Mesenchymal stem cell (in vitro differentiated cells and primary cell): ENCODE measurements around the gene SERPINA7.
"Not testable (repeated sequence)": the region's sequence is repeated elsewhere in the genome, so short reads cannot be mapped to it uniquely, and the experiment has no call there.

Experiments used
- DNase-seq: peaks from one replicate; pipeline ENCODE4 v3.0.0-alpha.2; 2013
- H2AFZ ChIP-seq: one replicate; pipeline ENCODE4 v1.6.1; 2013; ENCODE audit warnings: low read depth, mild to moderate bottlenecking, control low read depth, inconsistent platforms, low read length, moderate library complexity
- H2AK5ac ChIP-seq: 2 replicates; pipeline ENCODE4 v1.6.1; 2013; ENCODE audit warnings: low read length, moderate library complexity, mild to moderate bottlenecking, inconsistent platforms; ENCODE audit not compliant: severe bottlenecking
- H2BK120ac ChIP-seq: one replicate; pipeline ENCODE4 v1.6.1; 2013; ENCODE audit warnings: low read depth, mild to moderate bottlenecking, inconsistent platforms, low read length, moderate library complexity
- H2BK12ac ChIP-seq, 2 experiments: one replicate each; pipeline ENCODE4 v1.6.1; 2013; ENCODE audit warnings: inconsistent platforms in 2 of 2, low read length in 2 of 2, mild to moderate bottlenecking in 2 of 2, moderate library complexity in 2 of 2, control low read depth in 1 of 2
- H2BK15ac ChIP-seq: one replicate; pipeline ENCODE4 v1.6.1; 2013; ENCODE audit warnings: mild to moderate bottlenecking, low read depth, inconsistent platforms; ENCODE audit not compliant: poor library complexity, severe bottlenecking
- H2BK5ac ChIP-seq: 2 replicates; pipeline ENCODE4 v1.6.1; 2013; ENCODE audit warnings: low read depth, mild to moderate bottlenecking, low read length, control low read depth, inconsistent platforms; ENCODE audit not compliant: poor library complexity, severe bottlenecking
- H3K14ac ChIP-seq, 2 experiments: one replicate each; pipeline ENCODE4 v1.6.1; 2013; ENCODE audit warnings: inconsistent platforms in 2 of 2, low read length in 2 of 2, control low read depth in 1 of 2, mild to moderate bottlenecking in 1 of 2, moderate library complexity in 1 of 2
- H3K18ac ChIP-seq, 2 experiments: one replicate each; pipeline ENCODE4 v1.6.1; 2013; ENCODE audit warnings: inconsistent platforms in 2 of 2, low read length in 2 of 2, control low read depth in 1 of 2, low read depth in 1 of 2, mild to moderate bottlenecking in 1 of 2
- H3K23ac ChIP-seq, 2 experiments: one replicate each; pipeline ENCODE4 v1.6.1; 2013; ENCODE audit warnings: inconsistent platforms in 2 of 2, low read length in 2 of 2, mild to moderate bottlenecking in 2 of 2, moderate library complexity in 2 of 2, control low read depth in 1 of 2
- H3K27ac ChIP-seq: 2 replicates; pipeline ENCODE4 v1.5.1; 2013; ENCODE audit warnings: mild to moderate bottlenecking, moderate library complexity, low read length, control low read depth, inconsistent platforms; ENCODE audit not compliant: poor library complexity, severe bottlenecking
- H3K27me3 ChIP-seq, 2 experiments: 2 replicates each; pipeline versions ENCODE4 v1.6.1 to v1.7.0; 2013; ENCODE audit warnings: low read length in 2 of 2, mild to moderate bottlenecking in 2 of 2, moderate library complexity in 2 of 2, control low read depth in 1 of 2, inconsistent platforms in 1 of 2; ENCODE audit not compliant: control insufficient read depth in 1 of 2, insufficient read depth in 1 of 2
- H3K36me3 ChIP-seq, 2 experiments: 2 replicates each; pipeline versions ENCODE4 v1.6.1 to v1.7.0; 2013; ENCODE audit warnings: low read length in 2 of 2, control low read depth in 1 of 2, inconsistent platforms in 1 of 2, low read depth in 1 of 2, mild to moderate bottlenecking in 1 of 2; ENCODE audit not compliant: insufficient read depth in 2 of 2, control insufficient read depth in 1 of 2
- H3K4ac ChIP-seq, 2 experiments: one replicate each; pipeline ENCODE4 v1.6.1; 2013; ENCODE audit warnings: inconsistent platforms in 2 of 2, low read length in 2 of 2, mild to moderate bottlenecking in 2 of 2, moderate library complexity in 2 of 2, control low read depth in 1 of 2, low read depth in 1 of 2
- H3K4me1 ChIP-seq: 2 replicates; pipeline ENCODE4 v1.6.1; 2013; ENCODE audit warnings: low read depth, low read length, control low read depth; ENCODE audit not compliant: control insufficient read depth, insufficient read depth
- H3K4me2 ChIP-seq: 2 replicates; pipeline ENCODE4 v1.6.1; 2013; ENCODE audit warnings: low read length, mild to moderate bottlenecking, inconsistent platforms; ENCODE audit not compliant: poor library complexity, severe bottlenecking
- H3K4me3 ChIP-seq, 2 experiments: 2 replicates each; pipeline versions ENCODE4 v1.5.1 to v1.7.0; 2013; ENCODE audit warnings: low read length in 2 of 2, mild to moderate bottlenecking in 2 of 2, control low read depth in 1 of 2, low read depth in 1 of 2; ENCODE audit not compliant: insufficient read depth in 1 of 2
- H3K79me1 ChIP-seq: replicated peaks from 2 replicates; pipeline ENCODE4 v1.6.1; 2013; ENCODE audit warnings: mild to moderate bottlenecking, control low read depth, low read length, inconsistent platforms; ENCODE audit not compliant: poor library complexity, severe bottlenecking
- H3K9ac ChIP-seq: 2 replicates; pipeline ENCODE4 v1.7.0; 2013; ENCODE audit warnings: mild to moderate bottlenecking, low read length, moderate library complexity
- H3K9me3 ChIP-seq: 2 replicates; pipeline ENCODE4 v1.7.0; 2013; ENCODE audit warnings: mild to moderate bottlenecking, low read length; ENCODE audit not compliant: control insufficient read depth
- H4K8ac ChIP-seq: one replicate; pipeline ENCODE4 v1.6.1; 2013; ENCODE audit warnings: inconsistent platforms, mild to moderate bottlenecking, low read length, moderate library complexity
- H4K91ac ChIP-seq: one replicate; pipeline ENCODE4 v1.6.1; 2013; ENCODE audit warnings: mild to moderate bottlenecking, low read length, inconsistent platforms
- WGBS: methylation state at CpG from one replicate; pipeline ENCODE4 v1.1.7; 2013; ENCODE audit warnings: mixed read lengths; 5-methylcytosine and 5-hydroxymethylcytosine counted together

Gene SERPINA7

DNA sequence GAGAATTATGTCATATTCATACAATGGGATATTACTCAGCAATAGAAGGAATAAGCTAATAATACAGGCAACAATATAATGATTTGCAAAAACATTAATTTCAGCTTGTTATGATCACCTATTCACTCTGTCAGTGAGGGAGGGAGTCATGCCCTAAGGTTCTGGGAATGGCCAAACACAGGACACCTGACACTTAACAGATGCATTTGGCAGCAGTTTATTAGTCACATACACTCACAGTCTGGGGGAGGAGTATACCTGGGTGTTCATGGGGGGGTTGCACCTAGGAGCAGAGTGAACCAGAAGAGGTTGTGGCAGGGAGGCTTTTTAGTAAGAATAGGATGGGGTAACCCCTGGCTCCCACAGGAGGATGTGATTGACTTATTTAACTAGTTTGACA lies 38.3 kb downstream of the SERPINA7 start:
- no peak overlapping the region for H3K4ac ChIP-seq
- H3K9ac ChIP-seq, result no peak overlapping the region
- H3K9me3 ChIP-seq, result no peaks in the 10 kb centered on the region
- H3K79me1 ChIP-seq, result no peaks in the 10 kb centered on the region
- H2BK120ac ChIP-seq, result no peak overlapping the region
- H3K4me2 ChIP-seq, result no peak overlapping the region
- no peak overlapping the region for H2BK15ac ChIP-seq
- no peak overlapping the region for H2BK12ac ChIP-seq
- H3K36me3 ChIP-seq, result no peaks in the 10 kb centered on the region
- H2BK5ac ChIP-seq, result no peak overlapping the region
- H2AFZ ChIP-seq, result no peak overlapping the region
- no peak overlapping the region for H3K4me3 ChIP-seq
- H2AK5ac ChIP-seq, result no peak overlapping the region
- H4K8ac ChIP-seq, result no peak overlapping the region
- no peak overlapping the region for H4K91ac ChIP-seq
- H3K27ac ChIP-seq, result no peak overlapping the region
- no peaks in the 10 kb centered on the region for H3K4me1 ChIP-seq
- peaks cover 0 to 7% of the 10 kb centered on the region in 2 experiments for H3K27me3 ChIP-seq
- DNase-seq, result no peak
- H3K14ac ChIP-seq, result no peak overlapping the region
- H3K18ac ChIP-seq, result no peak overlapping the region
- no peak overlapping the region for H3K23ac ChIP-seq

DNA sequence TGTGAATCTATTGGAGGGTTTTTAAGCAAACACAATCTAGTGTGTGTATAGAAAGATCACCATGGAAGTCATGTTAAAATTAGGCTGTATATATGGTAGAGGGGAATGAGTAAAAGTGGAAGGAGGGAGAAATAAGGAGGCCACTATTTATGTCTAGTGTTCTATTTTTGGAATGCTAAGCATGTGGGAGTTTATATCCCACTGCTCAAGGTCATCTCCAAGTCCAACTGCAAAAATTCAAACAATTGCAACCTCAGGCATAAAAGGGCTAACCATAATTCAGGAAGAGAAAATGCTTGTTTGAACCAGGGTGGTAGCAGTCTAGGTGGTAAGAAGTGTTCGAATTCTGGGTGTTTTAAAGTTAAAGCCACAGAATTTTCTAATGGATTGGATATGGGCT lies 39.2 kb downstream of the SERPINA7 start:
- H2BK15ac ChIP-seq, result no peak overlapping the region
- no peak overlapping the region for H3K27ac ChIP-seq
- H3K9ac ChIP-seq, result no peak overlapping the region
- H3K79me1 ChIP-seq, result no peaks in the 10 kb centered on the region
- no peak overlapping the region for H4K91ac ChIP-seq
- H2AFZ ChIP-seq, result no peak overlapping the region
- H2BK5ac ChIP-seq, result no peak overlapping the region
- H3K4me1 ChIP-seq, result no peaks in the 10 kb centered on the region
- H3K4ac ChIP-seq, result no peak overlapping the region
- H2BK120ac ChIP-seq, result no peak overlapping the region
- DNase-seq, result no peak
- H3K4me3 ChIP-seq, result no peak overlapping the region
- no peak overlapping the region for H3K23ac ChIP-seq
- no peak overlapping the region for H4K8ac ChIP-seq
- WGBS, result 39% methylated on average over 1 of the region's 1 CpG
- no peaks in the 10 kb centered on the region for H3K36me3 ChIP-seq
- H3K4me2 ChIP-seq, result no peak overlapping the region
- H3K27me3 ChIP-seq, result peaks cover 0 to 7% of the 10 kb centered on the region in 2 experiments
- H2BK12ac ChIP-seq, result no peak overlapping the region
- H3K9me3 ChIP-seq, result no peaks in the 10 kb centered on the region
- H3K18ac ChIP-seq, result no peak overlapping the region
- H3K14ac ChIP-seq, result no peak overlapping the region
- H2AK5ac ChIP-seq, result no peak overlapping the region

DNA sequence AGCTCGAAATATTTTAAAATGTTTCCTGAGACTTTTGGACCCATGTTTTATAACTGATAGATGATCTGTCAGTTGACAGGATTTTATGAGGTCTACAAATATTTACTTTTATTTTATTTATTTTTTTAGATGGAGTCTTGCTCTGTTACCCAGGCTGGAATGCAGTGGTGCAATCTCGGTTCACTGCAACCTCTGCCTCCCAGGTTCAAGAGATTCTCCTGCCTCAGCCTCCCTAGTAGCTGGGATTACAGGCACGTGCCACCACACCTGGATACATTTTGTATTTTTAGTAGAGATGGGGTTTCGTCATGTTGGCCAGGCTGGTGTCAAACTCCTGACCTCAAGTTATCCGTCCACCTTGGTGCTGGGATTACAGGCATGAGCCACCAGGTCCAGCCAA lies 50.0 kb downstream of the SERPINA7 start:
- not testable (repeated sequence) for H2BK12ac ChIP-seq, H3K9ac ChIP-seq, H3K4me3 ChIP-seq, H2BK120ac ChIP-seq, H4K91ac ChIP-seq, H3K4me1 ChIP-seq, H2BK5ac ChIP-seq, H3K9me3 ChIP-seq, H3K4me2 ChIP-seq, H4K8ac ChIP-seq, H3K23ac ChIP-seq, H3K18ac ChIP-seq, H3K79me1 ChIP-seq, H2AFZ ChIP-seq, H3K4ac ChIP-seq, DNase-seq, H3K36me3 ChIP-seq, H3K27ac ChIP-seq, H3K27me3 ChIP-seq, H2BK15ac ChIP-seq, H3K14ac ChIP-seq, H2AK5ac ChIP-seq
- WGBS, result 70% methylated on average over 2 of the region's 5 CpGs
